Astrocyte of the cerebellum (primary cell): Measurements from ENCODE around the gene PCDHGB4.
"Not testable (repeated sequence)": the region's sequence is repeated elsewhere in the genome, so short reads cannot be mapped to it uniquely, and the experiment has no call there.

Experiments used
- DNase-seq: peaks from one replicate; pipeline ENCODE4 v3.0.0-alpha.2; 2011; ENCODE audit warnings: low read depth
- H3K4me3 ChIP-seq: 2 replicates; pipeline ENCODE4 v1.5.1; 2011; ENCODE audit warnings: mild to moderate bottlenecking, low read depth, low read length, moderate library complexity
- in situ Hi-C: cut with HindIII; loops from 2 replicates; pipeline ENCODE4 v1.10.0; 2017; ENCODE audit warnings: low sequenced_read_pairs
- TF ChIP-seq, protein P1 (sequence below): IDR thresholded peaks from 2 replicates; pipeline ENCODE4 v1.5.1; 2012; ENCODE audit warnings: low read length, low read depth, moderate library complexity, mild to moderate bottlenecking; ENCODE audit errors: missing control alignments

The PCDHGB4 gene

DNA sequence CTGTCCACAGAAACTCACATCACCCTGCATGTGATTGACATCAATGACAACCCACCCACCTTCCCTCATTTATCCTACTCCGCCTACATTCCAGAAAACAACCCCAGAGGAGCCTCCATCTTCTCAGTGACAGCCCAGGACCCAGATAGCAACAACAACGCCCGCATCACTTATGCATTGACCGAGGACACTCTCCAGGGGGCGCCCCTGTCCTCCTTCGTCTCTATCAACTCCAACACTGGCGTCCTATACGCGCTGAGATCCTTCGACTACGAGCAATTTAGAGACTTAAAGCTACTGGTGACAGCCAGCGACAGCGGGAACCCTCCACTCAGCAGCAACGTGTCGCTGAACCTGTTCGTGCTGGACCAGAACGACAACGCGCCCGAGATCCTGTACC, 42.2 kb upstream of the PCDHGB4 start:
- H3K4me3 ChIP-seq = no peak overlapping the region
- TF ChIP-seq, protein P1, sequence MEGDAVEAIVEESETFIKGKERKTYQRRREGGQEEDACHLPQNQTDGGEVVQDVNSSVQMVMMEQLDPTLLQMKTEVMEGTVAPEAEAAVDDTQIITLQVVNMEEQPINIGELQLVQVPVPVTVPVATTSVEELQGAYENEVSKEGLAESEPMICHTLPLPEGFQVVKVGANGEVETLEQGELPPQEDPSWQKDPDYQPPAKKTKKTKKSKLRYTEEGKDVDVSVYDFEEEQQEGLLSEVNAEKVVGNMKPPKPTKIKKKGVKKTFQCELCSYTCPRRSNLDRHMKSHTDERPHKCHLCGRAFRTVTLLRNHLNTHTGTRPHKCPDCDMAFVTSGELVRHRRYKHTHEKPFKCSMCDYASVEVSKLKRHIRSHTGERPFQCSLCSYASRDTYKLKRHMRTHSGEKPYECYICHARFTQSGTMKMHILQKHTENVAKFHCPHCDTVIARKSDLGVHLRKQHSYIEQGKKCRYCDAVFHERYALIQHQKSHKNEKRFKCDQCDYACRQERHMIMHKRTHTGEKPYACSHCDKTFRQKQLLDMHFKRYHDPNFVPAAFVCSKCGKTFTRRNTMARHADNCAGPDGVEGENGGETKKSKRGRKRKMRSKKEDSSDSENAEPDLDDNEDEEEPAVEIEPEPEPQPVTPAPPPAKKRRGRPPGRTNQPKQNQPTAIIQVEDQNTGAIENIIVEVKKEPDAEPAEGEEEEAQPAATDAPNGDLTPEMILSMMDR = no peak
- in situ Hi-C loops = no loop called here
- DNase-seq = no peak

DNA sequence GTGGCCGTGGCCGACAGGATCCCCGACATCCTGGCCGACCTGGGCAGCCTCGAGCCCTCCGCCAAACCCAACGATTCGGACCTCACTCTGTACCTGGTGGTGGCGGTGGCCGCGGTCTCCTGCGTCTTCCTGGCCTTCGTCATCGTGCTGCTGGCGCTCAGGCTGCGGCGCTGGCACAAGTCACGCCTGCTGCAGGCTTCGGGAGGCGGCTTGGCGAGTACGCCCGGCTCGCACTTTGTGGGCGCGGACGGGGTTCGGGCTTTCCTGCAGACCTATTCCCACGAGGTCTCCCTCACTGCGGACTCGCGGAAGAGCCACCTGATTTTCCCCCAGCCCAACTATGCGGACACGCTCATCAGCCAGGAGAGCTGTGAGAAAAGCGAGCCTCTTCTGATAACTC, 41.5 kb upstream of the PCDHGB4 start:
- DNase-seq, H3K4me3 ChIP-seq, in situ Hi-C loops: not testable (repeated sequence)

DNA sequence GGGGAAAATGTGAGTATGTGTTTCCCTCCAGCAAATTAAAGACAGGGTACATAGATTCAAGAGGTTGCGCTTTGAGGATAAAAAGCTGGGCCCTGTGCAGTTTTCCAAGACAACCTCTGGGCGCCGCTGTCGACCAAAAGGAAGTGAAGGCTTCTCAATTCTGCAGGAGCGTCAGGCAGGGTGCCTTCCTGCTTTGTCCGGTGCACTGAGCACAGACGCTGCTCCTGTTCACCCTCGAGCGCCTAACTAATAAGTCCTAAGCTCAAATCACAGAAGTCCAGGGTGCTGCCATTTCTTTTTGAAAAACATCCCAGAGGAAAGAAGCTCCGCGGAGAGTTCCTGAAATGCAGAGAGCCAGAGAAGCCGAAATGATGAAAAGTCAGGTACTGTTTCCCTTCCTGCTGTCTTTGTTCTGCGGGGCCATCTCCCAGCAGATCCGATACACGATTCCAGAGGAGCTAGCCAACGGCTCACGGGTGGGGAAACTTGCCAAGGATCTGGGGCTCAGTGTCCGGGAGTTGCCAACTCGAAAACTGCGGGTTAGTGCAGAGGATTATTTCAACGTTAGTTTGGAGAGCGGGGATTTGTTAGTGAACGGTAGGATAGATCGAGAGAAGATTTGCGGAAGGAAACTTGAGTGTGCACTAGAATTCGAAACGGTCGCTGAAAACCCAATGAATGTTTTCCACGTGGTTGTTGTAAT, 37.4 kb upstream of the PCDHGB4 start, which contains the start of gene PCDHGB1:
PCDHGB1 (plus strand) TSS at position 183 of the 703 bp plus-strand sequence; CDS start at position 345, 162 bp downstream.
- in situ Hi-C loops = no loop called here
- peak within 1 kb of the TSS; percentile 32 for H3K4me3 ChIP-seq
- TF ChIP-seq, protein P1 = peak; percentile 43
- no peak for DNase-seq

DNA sequence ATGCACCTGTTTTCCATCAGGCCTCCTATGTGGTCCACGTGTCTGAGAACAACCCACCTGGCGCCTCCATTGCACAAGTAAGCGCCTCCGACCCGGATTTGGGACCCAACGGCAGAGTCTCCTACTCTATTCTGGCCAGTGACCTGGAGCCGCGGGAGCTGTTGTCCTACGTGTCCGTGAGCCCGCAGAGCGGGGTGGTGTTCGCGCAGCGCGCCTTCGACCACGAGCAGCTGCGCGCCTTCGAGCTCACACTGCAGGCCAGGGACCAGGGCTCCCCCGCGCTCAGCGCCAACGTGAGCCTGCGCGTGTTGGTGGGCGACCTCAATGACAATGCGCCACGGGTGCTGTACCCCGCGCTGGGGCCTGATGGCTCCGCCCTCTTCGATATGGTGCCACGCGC, 35.9 kb upstream of the PCDHGB4 start:
- in situ Hi-C loops = no loop called here
- TF ChIP-seq, protein P1 = no peak
- H3K4me3 ChIP-seq = no peak overlapping the region
- DNase-seq = no peak

DNA sequence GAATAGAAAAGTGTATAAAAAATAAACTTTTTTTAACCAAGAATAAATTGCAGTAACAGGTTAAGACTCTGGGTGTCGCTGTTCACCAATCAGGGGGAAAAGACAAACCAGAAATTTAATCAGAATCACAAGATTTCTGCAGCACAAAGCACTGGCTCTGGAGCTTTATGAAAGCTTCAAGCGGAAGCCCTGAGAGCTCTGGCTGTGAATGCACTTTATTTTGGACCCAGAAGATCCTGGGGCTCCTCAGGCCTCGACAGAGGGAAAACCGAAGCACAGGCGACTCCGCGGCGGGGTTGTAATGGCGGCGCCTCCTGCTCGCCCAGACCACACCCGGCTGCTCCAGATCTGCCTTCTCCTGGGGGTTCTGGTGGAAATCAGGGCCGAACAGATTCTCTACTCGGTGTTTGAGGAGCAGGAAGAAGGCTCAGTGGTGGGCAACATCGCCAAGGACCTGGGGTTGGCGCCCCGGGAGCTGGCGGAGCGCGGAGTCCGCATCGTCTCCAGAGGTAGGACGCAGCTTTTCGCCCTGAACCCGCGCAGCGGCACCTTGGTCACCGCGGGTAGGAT, 32.5 kb upstream of the PCDHGB4 start, which contains the start of gene PCDHGA4:
PCDHGA4 (plus strand) TSS at position 122 of the 570 bp plus-strand sequence; CDS start at position 209, 87 bp downstream.
- TF ChIP-seq, protein P1 = peak; percentile 31
- H3K4me3 ChIP-seq = peak within 1 kb of the TSS; percentile 21
- no peak for DNase-seq
- in situ Hi-C loops = no loop called here

DNA sequence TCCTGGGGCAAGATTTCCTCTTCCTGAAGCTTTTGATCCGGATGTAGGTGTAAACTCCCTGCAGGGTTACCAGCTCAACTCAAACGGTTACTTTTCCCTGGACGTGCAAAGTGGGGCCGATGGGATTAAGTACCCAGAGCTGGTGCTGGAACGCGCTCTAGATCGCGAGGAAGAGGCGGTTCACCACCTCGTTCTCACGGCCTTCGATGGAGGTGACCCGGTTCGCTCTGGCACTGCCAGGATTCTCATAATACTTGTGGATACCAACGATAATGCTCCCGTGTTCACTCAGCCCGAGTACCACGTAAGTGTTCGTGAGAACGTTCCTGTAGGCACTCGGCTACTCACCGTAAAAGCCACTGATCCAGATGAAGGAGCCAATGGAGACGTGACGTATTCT, 31.9 kb upstream of the PCDHGB4 start:
- no peak overlapping the region for H3K4me3 ChIP-seq
- TF ChIP-seq, protein P1 = no peak
- DNase-seq = no peak
- in situ Hi-C loops = no loop called here

DNA sequence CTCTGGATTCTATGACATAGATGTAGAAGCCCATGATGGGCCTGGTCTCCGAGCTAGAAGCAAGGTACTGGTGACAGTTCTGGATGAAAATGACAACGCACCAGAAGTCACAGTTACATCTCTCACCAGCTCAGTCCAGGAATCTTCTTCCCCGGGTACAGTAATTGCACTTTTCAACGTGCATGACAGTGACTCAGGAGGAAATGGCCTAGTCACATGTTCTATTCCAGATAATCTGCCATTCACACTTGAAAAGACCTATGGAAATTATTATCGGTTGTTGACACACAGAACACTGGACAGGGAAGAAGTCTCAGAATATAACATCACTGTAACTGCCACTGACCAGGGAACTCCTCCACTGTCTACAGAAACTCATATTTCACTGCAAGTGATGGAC, 31.4 kb upstream of the PCDHGB4 start:
- H3K4me3 ChIP-seq = no peak overlapping the region
- no peak for DNase-seq
- in situ Hi-C loops = no loop called here

More for the DNA sequence above, 31.4 kb upstream of the PCDHGB4 start:
- TF ChIP-seq, protein P1 = no peak
